ENCODE measurements around the gene PAF1. TPM values are rescaled to one million over a fixed set of nuclear protein-coding genes. Genes with fewer than 3 reads are reported as not detected.
A peak's percentile ranks its signal among the peaks of the same experiment; 100 is the strongest.

PAF1 gene
- polyA plus RNA-seq (ENCODE audit: insufficient read length in 12 of 12): 10 to 100 TPM in 11 of 12 donors, not detected in 1; 33.0 to 65.6 (median 39.1) TPM
- long read RNA-seq, donor 1, transcript PAF1-201 (14 exons, 2,066 nt): major isoform, 5 of 16 reads
- long read RNA-seq, donor 1, partial matches to known transcripts: 8 of 16 reads
- long read RNA-seq, donor 1, other reads (novel, unspliced or antisense): 0 of 16 reads
- long read RNA-seq, donor 2, transcript PAF1-201 (14 exons, 2,066 nt): major isoform, 9 of 28 reads
- long read RNA-seq, donor 2, partial matches to known transcripts: 18 of 28 reads
- long read RNA-seq, donor 2, other reads (novel, unspliced or antisense): 0 of 28 reads
- long read RNA-seq, donor 3, partial matches to known transcripts: 0 of 1 reads
- long read RNA-seq, donor 3, other reads (novel, unspliced or antisense): 0 of 1 reads
- long read RNA-seq, donor 4, partial matches to known transcripts: 14 of 16 reads
- long read RNA-seq, donor 4, other reads (novel, unspliced or antisense): 0 of 16 reads
- long read RNA-seq, donor 5, transcript PAF1-201 (14 exons, 2,066 nt): major isoform, 13 of 75 reads
- long read RNA-seq, donor 5, partial matches to known transcripts: 13 of 75 reads
- long read RNA-seq, donor 5, other reads (novel, unspliced or antisense): 49 of 75 reads
- long read RNA-seq, donor 6, transcript PAF1-201 (14 exons, 2,066 nt): major isoform, 6 of 7 reads
- long read RNA-seq, donor 6, partial matches to known transcripts: 0 of 7 reads
- long read RNA-seq, donor 6, other reads (novel, unspliced or antisense): 0 of 7 reads
- long read RNA-seq, donor 7, partial matches to known transcripts: 6 of 9 reads
- long read RNA-seq, donor 7, other reads (novel, unspliced or antisense): 0 of 9 reads
- long read RNA-seq, donor 8, transcript PAF1-201 (14 exons, 2,066 nt): major isoform, 5 of 40 reads
- long read RNA-seq, donor 8, partial matches to known transcripts: 35 of 40 reads
- long read RNA-seq, donor 8, other reads (novel, unspliced or antisense): 0 of 40 reads
- long read RNA-seq, donor 9, partial matches to known transcripts: 0 of 2 reads
- long read RNA-seq, donor 9, other reads (novel, unspliced or antisense): 0 of 2 reads
- long read RNA-seq, donor 10, transcript PAF1-201 (14 exons, 2,066 nt): major isoform, 7 of 37 reads
- long read RNA-seq, donor 10, partial matches to known transcripts: 30 of 37 reads
- long read RNA-seq, donor 10, other reads (novel, unspliced or antisense): 0 of 37 reads
- long read RNA-seq, donor 11, transcript PAF1-201 (14 exons, 2,066 nt): major isoform, 8 of 25 reads
- long read RNA-seq, donor 11, partial matches to known transcripts: 17 of 25 reads
- long read RNA-seq, donor 11, other reads (novel, unspliced or antisense): 0 of 25 reads

DNA sequence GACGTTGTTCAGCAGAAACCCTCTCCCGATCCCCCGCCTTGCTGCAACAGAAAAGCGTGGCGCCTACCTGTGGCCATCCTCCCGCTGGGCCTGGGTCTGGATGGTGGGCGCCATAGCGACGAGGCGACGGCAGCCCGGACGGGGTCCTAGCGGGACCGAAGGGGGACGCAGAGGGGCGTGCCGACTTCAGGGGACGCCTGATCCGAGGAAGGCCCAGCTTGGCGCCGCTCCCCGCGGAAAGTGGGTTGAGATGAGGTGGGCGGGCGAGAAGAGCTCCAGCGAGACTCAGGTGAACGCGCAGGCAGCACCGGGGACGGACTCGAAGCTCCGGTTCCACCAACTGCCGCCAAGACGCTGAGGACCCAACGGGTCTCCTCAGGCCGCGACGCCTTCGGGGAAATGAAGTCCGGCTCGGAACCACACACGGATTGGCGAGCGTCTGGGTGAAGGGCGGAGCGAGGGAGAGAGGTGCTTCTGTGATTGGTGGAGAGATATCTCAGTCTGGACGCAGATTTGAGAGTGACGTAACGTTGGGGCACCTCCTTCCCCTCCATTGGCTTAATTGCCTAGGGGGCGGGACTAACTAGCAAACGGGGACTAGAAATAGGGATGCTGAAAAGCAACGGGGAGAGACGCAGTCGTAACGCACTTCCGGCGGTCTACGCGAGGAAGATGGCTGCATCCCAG lies at the start of gene PAF1, which contains the start of gene MED29:
Gene PAF1, minus strand, starts transcription at position 356 of the 687 bp plus-strand sequence. Its CDS starts 242 bp downstream, at position 114.
Gene MED29, plus strand, starts transcription at position 628 of the 687 bp plus-strand sequence. Its CDS starts 45 bp downstream, at position 673.
- DNase-seq: peak; percentile 100

DNA sequence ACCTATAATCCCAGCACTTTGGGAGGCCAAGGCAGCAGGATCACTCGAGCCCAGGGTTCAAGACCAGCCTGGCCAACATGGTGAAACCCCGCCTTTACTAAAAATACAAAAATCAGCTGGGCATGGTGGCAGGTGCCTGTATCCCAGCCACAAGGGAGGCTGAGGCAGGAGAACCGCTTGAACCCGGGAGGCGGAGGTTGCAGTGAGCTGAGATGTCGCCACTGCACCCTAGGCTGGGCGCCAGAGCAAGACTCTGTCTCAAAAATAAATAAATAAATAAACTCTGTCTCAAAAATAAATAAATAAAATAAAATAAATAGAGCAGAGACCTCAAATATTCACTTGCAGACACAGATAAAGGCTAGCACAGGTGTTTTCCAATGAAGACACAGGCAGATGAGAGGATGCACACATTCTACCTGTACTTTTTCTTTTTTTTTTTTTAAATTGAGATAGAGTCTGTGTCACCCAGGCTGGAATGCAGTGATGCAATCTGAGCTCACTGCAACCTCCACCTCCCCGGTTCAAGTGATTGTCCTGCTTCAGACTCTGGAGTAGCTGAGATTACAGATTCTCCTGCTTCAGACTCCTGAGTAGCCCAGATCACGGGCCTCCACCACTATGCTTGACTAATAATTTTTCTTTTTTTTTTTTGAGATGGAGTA lies 47.5 kb upstream of the PAF1 start:
- DNase-seq: no peak

- no peak for DNase-seq
Measured at GRCh38 chr19:39436350-39436716, 45.4 kb upstream of the PAF1 start.

DNA sequence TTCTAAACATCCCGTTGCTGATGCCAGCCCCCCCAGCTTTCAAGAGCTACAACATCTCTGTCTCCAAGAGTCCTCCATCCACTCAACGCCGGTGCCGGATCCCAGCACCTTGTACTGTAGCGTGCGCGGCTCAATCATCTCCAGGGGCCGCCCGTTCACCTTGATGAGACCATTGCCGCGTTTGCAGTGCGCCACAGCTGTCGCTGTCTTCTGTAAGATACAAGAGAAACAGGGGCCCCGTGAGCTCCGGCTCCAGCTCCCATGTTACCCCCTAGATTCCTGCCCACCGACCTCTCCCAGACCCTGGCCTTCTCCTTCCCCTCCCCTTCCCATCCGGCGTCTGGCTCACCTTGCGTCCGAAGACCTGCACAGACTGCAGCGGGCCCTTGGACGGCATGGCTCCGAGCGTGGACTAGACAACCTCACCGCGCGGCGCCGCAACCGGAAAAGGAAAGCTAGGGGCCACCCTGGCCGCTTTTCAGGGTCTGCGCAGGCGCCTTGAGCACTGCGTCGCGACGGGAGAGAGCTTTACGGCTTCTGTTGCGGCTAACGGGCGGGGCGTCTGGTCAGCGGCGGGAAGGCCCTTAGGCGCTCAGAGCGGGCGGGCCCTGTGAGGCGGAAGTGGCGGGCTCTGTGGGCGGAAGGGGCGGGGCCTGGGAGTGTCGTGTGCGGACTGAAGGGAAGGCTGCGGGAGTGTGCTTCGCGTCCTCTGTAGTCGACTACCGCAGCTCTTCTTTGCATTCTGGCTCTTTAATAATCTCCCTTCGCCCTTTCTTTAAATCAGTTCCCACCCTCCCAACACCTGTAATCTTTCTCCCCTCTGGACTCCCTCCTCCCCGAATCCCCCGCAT lies 44.8 kb upstream of the PAF1 start, which contains the start of gene RPS16:
Gene RPS16, minus strand, starts transcription at position 451 of the 851 bp plus-strand sequence. Its CDS starts 54 bp downstream, at position 397.
- DNase-seq: peak; percentile 97

DNA sequence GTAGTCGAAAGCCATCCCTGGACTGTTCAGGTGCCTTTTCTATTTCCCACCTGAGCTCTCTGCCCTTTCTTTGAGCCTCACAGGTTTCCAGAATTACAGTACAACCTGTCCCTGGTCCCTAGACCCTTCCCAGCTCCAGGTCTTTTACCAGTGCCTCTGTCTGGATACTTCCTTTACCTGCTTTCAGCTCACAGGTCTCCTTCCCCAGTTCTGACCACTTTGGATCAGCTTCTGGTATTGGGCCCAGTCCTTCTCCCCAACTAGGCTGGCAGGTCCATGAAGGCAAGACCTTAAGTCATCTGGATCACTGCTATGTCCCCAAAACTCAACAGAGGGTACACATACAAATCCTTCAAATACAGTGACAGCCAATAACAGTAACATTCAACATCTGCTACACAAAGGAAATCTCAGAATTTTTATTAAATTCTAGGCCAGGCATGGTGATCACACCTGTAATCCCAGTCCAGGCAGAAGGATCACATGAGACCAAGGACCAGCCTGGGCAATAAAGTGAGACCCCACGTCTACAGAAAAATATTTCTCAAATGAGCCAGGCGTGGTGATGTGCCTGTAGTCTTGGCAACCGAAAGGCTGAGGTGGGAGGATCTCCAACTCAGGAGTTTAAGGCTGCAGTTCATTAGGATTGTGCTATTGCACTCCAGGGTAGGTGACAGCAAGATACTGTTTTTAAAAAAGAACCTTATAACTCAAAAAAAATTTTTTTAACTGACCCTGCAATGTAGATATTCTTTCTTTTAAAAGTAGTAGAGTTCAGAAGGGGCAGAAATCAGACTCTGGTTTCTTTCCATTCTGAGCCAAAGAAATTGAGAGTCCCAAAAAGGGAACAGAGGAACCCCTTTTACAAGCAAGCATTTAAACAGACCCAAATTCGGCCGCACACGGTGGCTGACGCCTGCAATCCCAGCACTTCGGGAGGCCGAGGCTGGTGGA lies 43.5 kb upstream of the PAF1 start:
- DNase-seq: no peak

GRCh38 chr19:39433480-39434079 lies 42.7 kb upstream of the PAF1 start:
- DNase-seq: no peak

DNA sequence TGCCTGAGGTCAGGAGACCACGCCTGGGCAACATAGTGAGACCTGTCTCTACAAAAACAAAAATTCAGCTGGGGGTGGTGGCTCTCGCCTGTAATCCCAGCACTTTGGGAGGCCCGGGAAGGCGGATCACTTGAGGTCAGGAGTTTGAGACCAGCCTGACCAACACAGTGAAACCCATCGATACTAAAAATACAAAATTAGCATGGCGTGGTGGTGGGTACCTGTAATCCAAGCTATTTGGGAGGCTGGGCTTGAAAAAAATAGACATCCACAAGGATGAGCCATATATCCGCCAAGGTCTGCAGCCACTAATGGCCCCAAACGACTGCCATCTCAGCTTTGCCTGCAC lies 41.7 kb upstream of the PAF1 start:
- no peak for DNase-seq

- no peak for DNase-seq
Measured at GRCh38 chr19:39430675-39431593, 40.0 kb upstream of the PAF1 start.

DNA sequence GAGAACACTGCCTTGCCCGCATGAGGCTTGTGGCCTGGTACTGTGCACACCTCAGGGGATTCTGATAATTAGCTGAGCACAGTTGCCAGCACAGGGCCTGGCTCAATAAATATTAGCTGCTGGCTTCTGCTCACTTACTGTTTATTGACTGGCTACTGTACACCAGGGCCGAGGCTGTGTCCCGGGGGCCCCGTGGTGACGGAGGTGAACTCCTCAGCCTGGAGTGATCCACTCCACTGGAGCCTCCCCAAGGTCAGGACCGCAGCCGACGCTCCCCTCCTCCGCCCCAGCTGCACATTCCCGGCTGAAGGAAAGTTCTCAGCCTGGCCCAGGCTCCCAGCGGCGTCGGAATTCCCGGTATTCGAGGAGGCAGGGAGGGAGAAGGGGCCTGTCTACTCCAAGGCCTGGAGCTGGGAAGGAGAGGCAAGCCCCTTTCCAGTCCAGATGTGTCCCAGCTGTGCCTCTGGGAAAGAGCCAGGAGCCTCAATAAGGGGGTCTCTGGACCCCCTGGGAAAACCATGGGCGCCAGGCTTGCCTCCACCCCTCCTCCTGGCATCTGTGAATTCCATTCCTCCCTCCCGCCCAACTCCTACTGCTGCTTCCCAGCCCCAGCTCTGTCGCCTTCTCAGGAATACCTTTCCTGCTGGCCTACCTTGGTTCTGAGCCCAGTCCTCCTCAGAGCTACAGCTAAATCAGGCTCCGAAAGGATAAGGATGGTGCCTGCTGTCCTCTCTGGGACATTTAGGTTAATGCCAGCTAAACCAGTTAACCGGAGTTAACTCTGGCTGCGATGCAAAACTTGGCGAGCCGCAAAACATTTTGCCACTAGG lies 37.6 kb upstream of the PAF1 start:
- peak; percentile 86 for DNase-seq

- DNase-seq: no peak
Measured at GRCh38 chr19:39427707-39428106, 36.8 kb upstream of the PAF1 start.

- no peak for DNase-seq
Measured at GRCh38 chr19:39426170-39426569, 35.3 kb upstream of the PAF1 start.

DNA sequence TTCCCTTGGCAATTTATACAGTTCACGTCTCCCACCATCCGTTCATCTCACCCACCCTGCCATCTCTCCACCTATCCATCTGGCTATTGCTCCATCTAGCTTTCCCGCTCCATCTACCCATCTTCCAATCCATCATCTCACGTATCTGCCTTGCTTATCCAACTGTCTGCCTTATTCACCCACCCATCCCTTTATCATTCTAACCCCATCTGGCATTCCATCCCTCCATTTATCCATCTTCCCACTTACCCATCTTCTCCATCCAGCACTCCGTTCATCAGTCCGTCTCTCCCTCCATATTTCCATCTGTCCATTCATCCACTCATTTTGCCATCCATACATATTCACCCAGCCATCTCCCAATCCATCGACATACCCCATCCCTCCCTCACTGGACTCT lies 34.8 kb upstream of the PAF1 start:
- DNase-seq: no peak

DNA sequence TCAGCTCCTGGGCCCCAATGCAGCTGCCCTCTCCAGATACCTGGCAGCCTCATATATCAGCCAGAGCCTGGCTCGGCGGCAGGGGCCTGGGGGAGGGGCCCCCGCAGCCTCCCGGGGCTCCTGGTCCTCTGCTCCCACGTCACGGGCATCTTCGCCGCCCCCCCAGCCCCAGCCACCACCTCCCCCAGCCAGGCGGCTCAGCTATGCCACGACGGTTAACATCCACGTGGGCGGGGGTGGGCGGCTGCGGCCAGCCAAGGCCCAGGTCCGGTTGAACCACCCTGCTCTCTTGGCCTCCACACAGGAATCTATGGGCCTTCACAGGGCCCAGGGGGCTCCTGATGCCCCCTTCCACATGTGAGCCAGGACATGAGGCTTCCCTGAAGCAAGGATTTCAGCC lies 34.0 kb upstream of the PAF1 start:
- DNase-seq: no peak

DNA sequence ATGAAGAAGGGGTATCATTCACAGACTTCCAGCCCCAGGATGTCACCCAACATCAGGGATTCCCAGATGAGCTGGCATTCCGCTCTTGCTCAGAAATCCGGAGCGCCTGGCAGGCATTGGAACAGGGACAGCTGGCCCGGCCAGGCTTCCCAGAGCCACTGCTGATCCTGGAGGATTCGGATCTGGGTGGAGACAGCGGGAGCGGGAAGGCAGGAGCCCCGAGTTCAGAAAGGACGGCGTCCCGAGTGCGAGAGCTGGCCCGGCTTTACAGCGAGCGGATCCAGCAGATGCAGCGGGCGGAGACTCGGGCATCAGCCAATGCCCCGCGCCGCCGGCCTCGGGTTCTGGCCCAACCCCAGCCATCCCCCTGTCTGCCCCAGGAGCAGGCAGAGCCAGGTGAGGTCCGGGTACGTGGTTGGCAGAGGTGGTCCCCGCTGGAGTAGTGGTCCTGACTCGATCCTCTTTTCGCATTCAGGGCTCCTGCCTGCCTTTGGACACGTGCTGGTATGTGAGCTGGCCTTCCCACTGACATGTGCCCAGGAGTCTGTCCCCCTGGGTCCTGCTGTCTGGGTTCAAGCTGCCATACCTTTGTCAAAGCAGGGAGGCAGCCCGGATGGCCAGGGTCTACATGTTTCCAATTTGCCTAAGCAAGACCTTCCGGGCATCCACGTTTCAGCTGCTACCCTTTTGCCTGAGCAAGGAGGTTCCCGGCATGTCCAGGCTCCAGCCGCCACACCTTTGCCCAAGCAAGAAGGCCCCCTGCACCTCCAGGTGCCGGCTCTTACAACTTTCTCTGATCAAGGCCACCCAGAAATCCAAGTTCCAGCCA lies 32.6 kb upstream of the PAF1 start:
- no peak for DNase-seq

GRCh38 chr19:39422020-39422419 lies 31.1 kb upstream of the PAF1 start:
- DNase-seq: no peak

Measured in muscle of arm (tissue), 14 donors.